Panc1 (cell line): ENCODE results near the gene WWTR1.

Experiments used
- CTCF ChIP-seq: fragments of 450-650 bp; IDR thresholded peaks from 2 replicates; pipeline ENCODE4 v1.5.1; 2017; ENCODE audit warnings: mild to moderate bottlenecking
- POLR2AphosphoS5 ChIP-seq: IDR thresholded peaks from 2 replicates; pipeline ENCODE4 v1.6.1; 2012; ENCODE audit warnings: mild to moderate bottlenecking, low read depth, low read length, moderate library complexity
- SIN3A ChIP-seq: IDR thresholded peaks from 2 replicates; pipeline ENCODE4 v1.6.1; 2012; ENCODE audit warnings: low read depth, mild to moderate bottlenecking, low read length, moderate library complexity, borderline replicate concordance; ENCODE audit not compliant: insufficient read depth
- TCF7L2 ChIP-seq: IDR thresholded peaks from 2 replicates; pipeline ENCODE4 v1.6.1; 2011; ENCODE audit warnings: mild to moderate bottlenecking, low read depth, low read length, inconsistent platforms
- TF ChIP-seq, protein P1 (sequence below), 2 experiments: IDR thresholded peaks; 2 replicates each; pipeline ENCODE4 v1.6.1; 2011 to 2012; ENCODE audit warnings: low read depth in 2 of 2, control low read depth in 1 of 2, low read length in 1 of 2, mild to moderate bottlenecking in 1 of 2, moderate library complexity in 1 of 2; ENCODE audit not compliant: insufficient read depth in 1 of 2

DNA sequence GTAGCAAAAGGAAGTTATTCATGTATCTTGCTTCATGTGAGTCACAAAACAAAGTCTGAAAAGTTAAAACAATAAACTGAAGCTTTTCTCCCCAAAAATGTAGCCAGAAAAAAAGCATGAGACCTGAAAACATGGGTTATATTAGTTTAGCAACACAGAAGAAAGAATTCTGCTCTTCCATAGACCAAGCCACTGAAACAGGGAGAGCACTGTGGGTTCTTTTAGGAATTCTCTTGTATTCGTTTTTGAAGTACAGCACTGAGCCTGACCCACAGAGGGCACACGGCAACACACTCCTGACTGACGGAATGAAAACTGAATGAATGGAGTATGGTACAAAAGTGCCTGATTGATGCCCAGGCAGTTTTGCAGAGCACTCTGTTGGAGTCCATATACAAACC is 116.7 kb downstream of the WWTR1 start:
- TF ChIP-seq CTCF (peak; percentile 70), POLR2AphosphoS5 (peak; percentile 52; the same call in 1 of the 2 replicates), SIN3A (no peak), TCF7L2 (0 out of 2 replicates have a peak, but pooled peaks have one; percentile 20)
- TF ChIP-seq, protein P1, sequence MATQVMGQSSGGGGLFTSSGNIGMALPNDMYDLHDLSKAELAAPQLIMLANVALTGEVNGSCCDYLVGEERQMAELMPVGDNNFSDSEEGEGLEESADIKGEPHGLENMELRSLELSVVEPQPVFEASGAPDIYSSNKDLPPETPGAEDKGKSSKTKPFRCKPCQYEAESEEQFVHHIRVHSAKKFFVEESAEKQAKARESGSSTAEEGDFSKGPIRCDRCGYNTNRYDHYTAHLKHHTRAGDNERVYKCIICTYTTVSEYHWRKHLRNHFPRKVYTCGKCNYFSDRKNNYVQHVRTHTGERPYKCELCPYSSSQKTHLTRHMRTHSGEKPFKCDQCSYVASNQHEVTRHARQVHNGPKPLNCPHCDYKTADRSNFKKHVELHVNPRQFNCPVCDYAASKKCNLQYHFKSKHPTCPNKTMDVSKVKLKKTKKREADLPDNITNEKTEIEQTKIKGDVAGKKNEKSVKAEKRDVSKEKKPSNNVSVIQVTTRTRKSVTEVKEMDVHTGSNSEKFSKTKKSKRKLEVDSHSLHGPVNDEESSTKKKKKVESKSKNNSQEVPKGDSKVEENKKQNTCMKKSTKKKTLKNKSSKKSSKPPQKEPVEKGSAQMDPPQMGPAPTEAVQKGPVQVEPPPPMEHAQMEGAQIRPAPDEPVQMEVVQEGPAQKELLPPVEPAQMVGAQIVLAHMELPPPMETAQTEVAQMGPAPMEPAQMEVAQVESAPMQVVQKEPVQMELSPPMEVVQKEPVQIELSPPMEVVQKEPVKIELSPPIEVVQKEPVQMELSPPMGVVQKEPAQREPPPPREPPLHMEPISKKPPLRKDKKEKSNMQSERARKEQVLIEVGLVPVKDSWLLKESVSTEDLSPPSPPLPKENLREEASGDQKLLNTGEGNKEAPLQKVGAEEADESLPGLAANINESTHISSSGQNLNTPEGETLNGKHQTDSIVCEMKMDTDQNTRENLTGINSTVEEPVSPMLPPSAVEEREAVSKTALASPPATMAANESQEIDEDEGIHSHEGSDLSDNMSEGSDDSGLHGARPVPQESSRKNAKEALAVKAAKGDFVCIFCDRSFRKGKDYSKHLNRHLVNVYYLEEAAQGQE (IDR thresholded peaks at IDR 0.05; ENCODE audit: insufficient read depth in 1 of 2, low read depth in 2 of 2, low read length in 1 of 2), result no peak
